ENCODE measurements around the gene C19orf47. TPM values are rescaled to one million over a fixed set of nuclear protein-coding genes. Genes with fewer than 3 reads are reported as not detected.
"Not testable (repeated sequence)": the region's sequence is repeated elsewhere in the genome, so short reads cannot be mapped to it uniquely, and the experiment has no call there.

C19orf47 gene
- polyA plus RNA-seq, 1 experiment: 15.9 TPM

GRCh38 chr19:40335855-40336600, 12.2 kb downstream of the C19orf47 start:
- DNase-seq (ENCODE audit: low read depth, low spot score): no peak
- Histone ChIP-seq H3K27ac (ENCODE audit: low read depth, low read length) (no peak overlapping the region), H3K4me3 (ENCODE audit: low read depth, low read length) (no peak overlapping the region), H3K9me3 (ENCODE audit: control insufficient read depth, insufficient read depth, low read length) (no peaks in the 10 kb centered on the region), H3K27me3 (ENCODE audit: control insufficient read depth, insufficient read depth, low read length) (no peaks in the 10 kb centered on the region)
- POLR2A ChIA-PET: interaction anchor here (0.5 kb wide), 1 partner anchor 49 kb away, joined by 9 read pairs; no protein-coding TSS in a partner anchor
- no peak for TF ChIP-seq CTCF (IDR thresholded peaks at IDR 0.05; ENCODE audit: low read depth, low read length)
- CTCF ChIA-PET: interaction anchor here (0.9 to 1.9 kb wide), 3 partner anchors 31 to 299 kb away, joined by 3 to 4 read pairs (median 4); no protein-coding TSS in a partner anchor

- ChIA-PET POLR2A (no interaction called here), CTCF (interaction anchor here (0.9 to 1.1 kb wide), 2 partner anchors 129 to 300 kb away, joined by 3 to 4 read pairs; no protein-coding TSS in a partner anchor)
- no peak for TF ChIP-seq CTCF (IDR thresholded peaks at IDR 0.05; ENCODE audit: low read depth, low read length)
- no peak for DNase-seq (ENCODE audit: low read depth, low spot score)
- Histone ChIP-seq H3K4me3 (ENCODE audit: low read depth, low read length) (no peak overlapping the region), H3K27me3 (ENCODE audit: control insufficient read depth, insufficient read depth, low read length) (no peaks in the 10 kb centered on the region), H3K9me3 (ENCODE audit: control insufficient read depth, insufficient read depth, low read length) (no peaks in the 10 kb centered on the region), H3K27ac (ENCODE audit: low read depth, low read length) (no peak overlapping the region)
Observed at GRCh38 chr19:40335101-40335500, 13.1 kb downstream of the C19orf47 start.

- H3K27me3 ChIP-seq (ENCODE audit: control insufficient read depth, insufficient read depth, low read length); H3K27ac ChIP-seq (ENCODE audit: low read depth, low read length); POLR2A ChIA-PET; DNase-seq (ENCODE audit: low read depth, low spot score); H3K9me3 ChIP-seq (ENCODE audit: control insufficient read depth, insufficient read depth, low read length); H3K4me3 ChIP-seq (ENCODE audit: low read depth, low read length): not testable (repeated sequence)
- CTCF ChIA-PET: interaction anchor here (0.8 to 1.5 kb wide), 2 partner anchors 28 to 302 kb away, joined by 4 to 6 read pairs; no protein-coding TSS in a partner anchor
Observed at GRCh38 chr19:40333083-40333482, 15.1 kb downstream of the C19orf47 start.

- no peak for DNase-seq (ENCODE audit: low read depth, low spot score)
- ChIA-PET CTCF (interaction anchor here (1.5 kb wide), 1 partner anchor 27 kb away, joined by 4 read pairs; no protein-coding TSS in a partner anchor), POLR2A (no interaction called here)
Observed at GRCh38 chr19:40332669-40333068, 15.5 kb downstream of the C19orf47 start.

GRCh38 chr19:40331052-40331451, 17.1 kb downstream of the C19orf47 start:
- no peak for DNase-seq (ENCODE audit: low read depth, low spot score)
- H3K27ac ChIP-seq (ENCODE audit: low read depth, low read length): no peak overlapping the region
- CTCF ChIA-PET: interaction anchor here (1.6 kb wide), 1 partner anchor 26 kb away, joined by 6 read pairs; no protein-coding TSS in a partner anchor
- TF ChIP-seq CTCF (IDR thresholded peaks at IDR 0.05; ENCODE audit: low read depth, low read length): no peak
- H3K4me3 ChIP-seq (ENCODE audit: low read depth, low read length): no peak overlapping the region
- no peaks in the 10 kb centered on the region for H3K27me3 ChIP-seq (ENCODE audit: control insufficient read depth, insufficient read depth, low read length)
- no peaks in the 10 kb centered on the region for H3K9me3 ChIP-seq (ENCODE audit: control insufficient read depth, insufficient read depth, low read length)
- POLR2A ChIA-PET: no interaction called here

More at GRCh38 chr19:40332669-40333068, 15.5 kb downstream of the C19orf47 start:
- no peak for TF ChIP-seq CTCF (IDR thresholded peaks at IDR 0.05; ENCODE audit: low read depth, low read length)
- Histone ChIP-seq H3K27me3 (ENCODE audit: control insufficient read depth, insufficient read depth, low read length) (no peaks in the 10 kb centered on the region), H3K27ac (ENCODE audit: low read depth, low read length) (no peak overlapping the region), H3K4me3 (ENCODE audit: low read depth, low read length) (no peak overlapping the region), H3K9me3 (ENCODE audit: control insufficient read depth, insufficient read depth, low read length) (no peaks in the 10 kb centered on the region)

Data from AG04450 (cell line).